22Rv1 (cell line): ENCODE measurements around the gene RFX3.

Source experiments
- CTCF ChIP-seq: fragments of 450-650 bp; IDR thresholded peaks from 2 replicates; pipeline ENCODE4 v1.5.1; 2017; ENCODE audit warnings: mild to moderate bottlenecking
- ZFX ChIP-seq: fragments of 450-650 bp; IDR thresholded peaks from 2 replicates; pipeline ENCODE4 v1.6.1; 2017; ENCODE audit warnings: antibody characterized with exemption, borderline replicate concordance

- no peak for TF ChIP-seq CTCF
- TF ChIP-seq ZFX: no peak
Observed at GRCh38 chr9:3386753-3387152, 139.0 kb downstream of the RFX3 start.
